Spleen (tissue), 11 donors: ENCODE measurements around the gene LUC7L3. TPM values are rescaled to one million over a fixed set of nuclear protein-coding genes. Genes with fewer than 3 reads are reported as not detected.

Source experiments
- DNase-seq: peaks from one replicate; pipeline ENCODE4 v3.0.0-alpha.2; 2020
- H3K27ac ChIP-seq, 8 donors: fragments of 200-600 bp; sonication (generic) in 7 of 8; 1 replicate in 4 of 8; 2 replicates in 4 of 8; pipeline versions ENCODE4 v1.5.0 to v1.8.0; 2016 to 2021; ENCODE audit warnings: inconsistent platforms in 4 of 8, mild to moderate bottlenecking in 4 of 8, moderate library complexity in 1 of 8
- H3K27me3 ChIP-seq, 7 donors: fragments of 200-600 bp; sonication (generic) in 6 of 7; replicated peaks in 1 of 7; 1 replicate in 4 of 7; 2 replicates in 3 of 7; pipeline versions ENCODE4 v1.5.0 to v1.8.0; 2016 to 2021; ENCODE audit warnings: inconsistent platforms in 3 of 7, mild to moderate bottlenecking in 1 of 7
- H3K36me3 ChIP-seq, 6 donors: fragments of 200-600 bp; sonication (generic) in 5 of 6; 1 replicate in 4 of 6; 2 replicates in 2 of 6; pipeline versions ENCODE4 v1.5.0 to v1.8.0; 2016 to 2021; ENCODE audit warnings: inconsistent platforms in 2 of 6
- H3K4me1 ChIP-seq, 6 donors: fragments of 200-600 bp; sonication (generic) in 5 of 6; 1 replicate in 3 of 6; 2 replicates in 3 of 6; pipeline versions ENCODE4 v1.5.0 to v1.8.0; 2016 to 2021; ENCODE audit warnings: inconsistent platforms in 3 of 6
- H3K4me3 ChIP-seq, 8 donors: fragments of 200-600 bp; sonication (generic) in 7 of 8; 1 replicate in 4 of 8; 2 replicates in 4 of 8; pipeline versions ENCODE4 v1.5.0 to v1.8.0; 2016 to 2021; ENCODE audit warnings: inconsistent platforms in 4 of 8, mild to moderate bottlenecking in 4 of 8, moderate library complexity in 2 of 8
- H3K9me3 ChIP-seq, 8 donors: fragments of 200-600 bp; sonication (generic) in 7 of 8; 1 replicate in 4 of 8; 2 replicates in 4 of 8; pipeline versions ENCODE4 v1.5.0 to v1.8.0; 2016 to 2021; ENCODE audit warnings: inconsistent platforms in 4 of 8
- CTCF ChIP-seq, 11 experiments: fragments of 200-600 bp in 7 of 11; fragments of 450-650 bp in 4 of 11; sonication (generic) in 4 of 11; IDR thresholded peaks in 8 of 11; conservative IDR thresholded peaks in 3 of 11; 1 replicate in 7 of 11; 2 replicates in 4 of 11; pipeline versions ENCODE4 v1.4.0 to v1.8.0; 2016 to 2021; ENCODE audit warnings: antibody characterized with exemption in 11 of 11, inconsistent platforms in 4 of 11, mild to moderate bottlenecking in 1 of 11
- POLR2A ChIP-seq, 3 donors: fragments of 450-650 bp; IDR thresholded peaks; one replicate each; pipeline ENCODE4 v1.5.1; 2017; ENCODE audit warnings: antibody characterized with exemption in 3 of 3, mild to moderate bottlenecking in 1 of 3
- POLR2AphosphoS5 ChIP-seq, 3 donors: sonication (generic); formaldehyde crosslinking; IDR thresholded peaks; one replicate each; pipeline ENCODE4 v1.5.1; 2017; ENCODE audit warnings: antibody characterized with exemption in 3 of 3
- WGBS, 5 donors: extraction: QIAGEN DNeasy Blood & Tissue Kit in 3 of 5; methylation state at CpG; one replicate each; pipeline versions ENCODE4 v1.1.5 to v1.1.7; 2013 to 2018; 5-methylcytosine and 5-hydroxymethylcytosine counted together
- intact Hi-C: fragments of 100-400 bp; cut with DNase I; formaldehyde crosslinking; loops from one replicate; pipeline ENCODE4 v1.15.0; 2023; ENCODE audit warnings: low total_unique reads
- polyA plus RNA-seq, 3 donors: library from polyadenylated mRNA; stranded (reverse); fragments of 200-250 nt; gene quantifications; one replicate each; pipeline ENCODE4 v1.2.1, GENCODE V29; 2013
- total RNA-seq, 7 donors: library from RNA; depleted of rRNA in 3 of 7; stranded (reverse); fragments of >200 nt in 3 of 7; fragmentation: NEBNext Ultra II Directional in 4 of 7; extraction: Animal tissue kit (Norgen Biotek cat#: 25700) in 4 of 7; gene quantifications; one replicate each; pipeline versions ENCODE4 v1.1.0 to v1.2.1, GENCODE V29; 2016 to 2021
- donor health status: healthy with polysubstance abuse.
- donor health status: DM: no; HTN: no; CAD: no; lungs with moderate emphysema.
- donor health status: DM: no; HTN: no; CAD: no.
- donor health status: Bipolar disorder and iron deficiency.
- donor health status: healthy.
- donor health status: DM: no; HTN: no; CAD: no.
- donor health status: DM: yes; HTN: yes; CAD: no.

LUC7L3 gene
- total and polyA plus RNA-seq, 10 donors = 91.2 to 223 (median 143) TPM

GRCh38 chr17:50675627-50676026 is 43.8 kb upstream of the LUC7L3 start:
- 87 to 94% (median 93%) methylated on average over 2 to 7 of the region's 7 CpGs for WGBS, 5 donors
- Histone ChIP-seq H3K27ac (no peak overlapping the region), H3K27me3 (peaks cover 0 to 5% (median 0%) of the 10 kb centered on the region in 7 donors), H3K9me3 (no peaks in the 10 kb centered on the region), H3K4me1 (peaks cover 0 to 5% (median 0%) of the 10 kb centered on the region in 6 donors), H3K4me3 (no peak overlapping the region), H3K36me3 (no peaks in the 10 kb centered on the region)
- TF ChIP-seq POLR2A (IDR thresholded peaks at IDR 0.05) = no peak
- TF ChIP-seq POLR2AphosphoS5 (IDR thresholded peaks at IDR 0.05) = no peak
- no peak for TF ChIP-seq CTCF (IDR thresholded peaks at IDR 0.05 in 8 of 11, conservative IDR thresholded peaks at IDR 0.05 in 3 of 11)
- intact Hi-C loops = no loop called here
- no peak for DNase-seq

GRCh38 chr17:50676065-50676975 is 43.1 kb upstream of the LUC7L3 start:
- Histone ChIP-seq H3K27ac (no peak overlapping the region), H3K4me1 (peaks cover 0 to 7% (median 5%) of the 10 kb centered on the region in 6 donors), H3K27me3 (peaks cover 0 to 5% (median 0%) of the 10 kb centered on the region in 7 donors), H3K9me3 (no peaks in the 10 kb centered on the region), H3K36me3 (no peaks in the 10 kb centered on the region), H3K4me3 (no peak overlapping the region)
- intact Hi-C loops = no loop called here
- TF ChIP-seq POLR2A (IDR thresholded peaks at IDR 0.05) = no peak
- TF ChIP-seq CTCF (IDR thresholded peaks at IDR 0.05 in 8 of 11, conservative IDR thresholded peaks at IDR 0.05 in 3 of 11) = no peak
- no peak for TF ChIP-seq POLR2AphosphoS5 (IDR thresholded peaks at IDR 0.05)
- 89 to 92% (median 91%) methylated on average over 24 of the region's 24 CpGs for WGBS, 5 donors
- no peak for DNase-seq

- DNase-seq = no peak
- H3K4me3 ChIP-seq = no peak overlapping the region
- intact Hi-C loops = no loop called here
- TF ChIP-seq CTCF (IDR thresholded peaks at IDR 0.05 in 8 of 11, conservative IDR thresholded peaks at IDR 0.05 in 3 of 11) (no peak), POLR2A (IDR thresholded peaks at IDR 0.05) (no peak), POLR2AphosphoS5 (IDR thresholded peaks at IDR 0.05) (no peak)
- no peaks in the 10 kb centered on the region for H3K36me3 ChIP-seq
- no peaks in the 10 kb centered on the region for H3K9me3 ChIP-seq
- 88 to 96% (median 93%) methylated on average over 12 of the region's 12 CpGs for WGBS, 5 donors
- H3K4me1 ChIP-seq = peaks cover 0 to 11% (median 8%) of the 10 kb centered on the region in 6 donors
- no peak overlapping the region for H3K27ac ChIP-seq
- peaks cover 0 to 5% (median 0%) of the 10 kb centered on the region in 7 donors for H3K27me3 ChIP-seq
Observed at GRCh38 chr17:50677851-50678375, 41.5 kb upstream of the LUC7L3 start.

GRCh38 chr17:50679008-50679544 is 40.3 kb upstream of the LUC7L3 start:
- intact Hi-C loops = no loop called here
- Histone ChIP-seq H3K4me1 (peaks cover 0 to 11% (median 8%) of the 10 kb centered on the region in 6 donors), H3K36me3 (no peaks in the 10 kb centered on the region), H3K27me3 (peaks cover 0 to 5% (median 0%) of the 10 kb centered on the region in 7 donors), H3K27ac (no peak overlapping the region), H3K4me3 (no peak overlapping the region), H3K9me3 (no peaks in the 10 kb centered on the region)
- no peak for DNase-seq
- TF ChIP-seq CTCF (IDR thresholded peaks at IDR 0.05 in 8 of 11, conservative IDR thresholded peaks at IDR 0.05 in 3 of 11) (no peak), POLR2A (IDR thresholded peaks at IDR 0.05) (no peak), POLR2AphosphoS5 (IDR thresholded peaks at IDR 0.05) (no peak)
- 90 to 96% (median 95%) methylated on average over 11 of the region's 11 CpGs for WGBS, 5 donors
